NCI-H1436 treated with DMSO at 0.1 percent for 48 hours (cell line): ENCODE measurements around the gene JAK3.
A peak's percentile ranks its signal among the peaks of the same experiment; 100 is the strongest.

ENCODE experiments used
- DNase-seq: peaks from one replicate; lab custom pipeline; 2025; lab: John Stamatoyannopoulos, UW

The JAK3 gene

GRCh38 chr19:17865364-17866311, 17.9 kb upstream of the JAK3 start:
- DNase-seq, result no peak

GRCh38 chr19:17863520-17864182, 15.9 kb upstream of the JAK3 start:
- DNase-seq, result no peak

- DNase-seq, result no peak
Measured at GRCh38 chr19:17862711-17863519, 15.1 kb upstream of the JAK3 start.

GRCh38 chr19:17861542-17862402, 14.0 kb upstream of the JAK3 start:
- no peak for DNase-seq

- DNase-seq, result no peak
Measured at GRCh38 chr19:17860993-17861360, 13.2 kb upstream of the JAK3 start.

GRCh38 chr19:17860331-17860992, 12.7 kb upstream of the JAK3 start:
- no peak for DNase-seq

GRCh38 chr19:17859533-17860330, 11.9 kb upstream of the JAK3 start, which contains the start of gene RPL18A:
TSS of gene RPL18A (plus strand) at chr19:17859910. CDS start at chr19:17859957, 47 bp downstream.
- DNase-seq, result peak; percentile 95

GRCh38 chr19:17855280-17856152, 7.7 kb upstream of the JAK3 start:
- no peak for DNase-seq

- DNase-seq, result no peak
Measured at GRCh38 chr19:17854061-17854460, 6.3 kb upstream of the JAK3 start.

- DNase-seq, result no peak
Measured at GRCh38 chr19:17848595-17849292, 962 bp upstream of the JAK3 start.

GRCh38 chr19:17846146-17846545, 1.6 kb downstream of the JAK3 start:
- no peak for DNase-seq

- DNase-seq, result no peak
Measured at GRCh38 chr19:17843908-17844490, 3.8 kb downstream of the JAK3 start.

GRCh38 chr19:17843292-17843827, 4.4 kb downstream of the JAK3 start:
- no peak for DNase-seq

GRCh38 chr19:17842663-17843291, 5.0 kb downstream of the JAK3 start:
- DNase-seq, result no peak

GRCh38 chr19:17841810-17842662, 5.7 kb downstream of the JAK3 start:
- DNase-seq, result peak; percentile 38

- no peak for DNase-seq
Measured at GRCh38 chr19:17841371-17841809, 6.4 kb downstream of the JAK3 start.
